Fibroblast of lung (primary cell): Measurements from ENCODE around the gene LSAMP. TPM values are rescaled to one million over a fixed set of nuclear protein-coding genes. Genes with fewer than 3 reads are reported as not detected.

Experiments
- DNase-seq, 2 donors: peaks; one replicate each; pipeline versions ENCODE4 v3.0.0 to v3.0.0-alpha.2; 2010; ENCODE audit warnings: low read depth in 2 of 2
- H2AFZ ChIP-seq: 2 replicates; pipeline ENCODE4 v1.5.1; 2012; ENCODE audit warnings: low read length, control low read depth, inconsistent platforms
- H3K27ac ChIP-seq: 2 replicates; pipeline ENCODE4 v1.5.1; 2011; ENCODE audit warnings: low read length, control low read depth; ENCODE audit not compliant: insufficient read depth
- H3K27me3 ChIP-seq: 2 replicates; pipeline ENCODE4 v1.5.1; 2011; ENCODE audit warnings: mild to moderate bottlenecking, low read length; ENCODE audit not compliant: control insufficient read depth, insufficient read depth
- H3K36me3 ChIP-seq: 2 replicates; pipeline ENCODE4 v1.5.1; 2011; ENCODE audit warnings: low read length; ENCODE audit not compliant: control insufficient read depth, insufficient read depth
- H3K4me1 ChIP-seq: 2 replicates; pipeline ENCODE4 v1.5.1; 2011; ENCODE audit warnings: low read length; ENCODE audit not compliant: control insufficient read depth, insufficient read depth; ENCODE audit errors: extremely low read depth
- H3K4me2 ChIP-seq: 2 replicates; pipeline ENCODE4 v1.5.1; 2011; ENCODE audit warnings: low read length, control low read depth; ENCODE audit not compliant: insufficient read depth; ENCODE audit errors: extremely low read depth
- H3K4me3 ChIP-seq, 4 experiments: fragments of 200-600 bp in 1 of 4; sonication (generic) in 1 of 4; replicated peaks in 1 of 4; 2 replicates each; pipeline ENCODE4 v1.5.1; 2011 to 2016; ENCODE audit warnings: low read length in 4 of 4, low read depth in 3 of 4, mild to moderate bottlenecking in 3 of 4, control low read depth in 2 of 4, inconsistent platforms in 1 of 4, mixed read lengths in 1 of 4; ENCODE audit not compliant: insufficient read depth in 1 of 4; ENCODE audit errors: control extremely low read depth in 1 of 4
- H3K79me2 ChIP-seq: 2 replicates; pipeline ENCODE4 v1.5.1; 2012; ENCODE audit warnings: mild to moderate bottlenecking, low read length, inconsistent platforms; ENCODE audit not compliant: control insufficient read depth, insufficient read depth
- H3K9ac ChIP-seq: 2 replicates; pipeline ENCODE4 v1.5.1; 2011; ENCODE audit warnings: mild to moderate bottlenecking, low read length, control low read depth; ENCODE audit not compliant: insufficient read depth
- H3K9me3 ChIP-seq: 2 replicates; pipeline ENCODE4 v1.5.1; 2012; ENCODE audit warnings: low read depth, low read length; ENCODE audit not compliant: control insufficient read depth, insufficient read depth
- H4K20me1 ChIP-seq: 2 replicates; pipeline ENCODE4 v1.5.1; 2011; ENCODE audit warnings: low read length; ENCODE audit not compliant: control insufficient read depth, insufficient read depth; ENCODE audit errors: extremely low read depth
- EZH2 ChIP-seq: IDR thresholded peaks from 2 replicates; pipeline ENCODE4 v1.5.1; 2012; ENCODE audit warnings: low read length, control low read depth, mild to moderate bottlenecking; ENCODE audit errors: missing control alignments
- polyA plus RNA-seq, 2 donors: library from polyadenylated mRNA; depleted of rRNA in 1 of 2; stranded (reverse) in 1 of 2; unstranded in 1 of 2; fragments of >200 nt; gene quantifications; 2 replicates each; pipeline ENCODE4 v1.2.1, GENCODE V29; 2011 to 2012; ENCODE audit warnings: missing spikeins in 1 of 2
- total RNA-seq: library from RNA; depleted of rRNA; stranded (reverse); fragments of >200 nt; gene quantifications from 2 replicates; pipeline ENCODE4 v1.2.1, GENCODE V29; 2014
- TF ChIP-seq, protein P1 (sequence below), 2 donors: IDR thresholded peaks in 1 of 2; conservative IDR thresholded peaks in 1 of 2; 1 replicate in 1 of 2; 2 replicates in 1 of 2; pipeline ENCODE4 v1.5.1; 2011 to 2012; ENCODE audit warnings: low read length in 2 of 2, control low read depth in 1 of 2, inconsistent platforms in 1 of 2, low read depth in 1 of 2, mild to moderate bottlenecking in 1 of 2

Gene LSAMP
- total and polyA plus RNA-seq, 2 donors (not counting 1 experiment from before 2014, with no cell fraction given) = 4.8 to 5.9 TPM

DNA sequence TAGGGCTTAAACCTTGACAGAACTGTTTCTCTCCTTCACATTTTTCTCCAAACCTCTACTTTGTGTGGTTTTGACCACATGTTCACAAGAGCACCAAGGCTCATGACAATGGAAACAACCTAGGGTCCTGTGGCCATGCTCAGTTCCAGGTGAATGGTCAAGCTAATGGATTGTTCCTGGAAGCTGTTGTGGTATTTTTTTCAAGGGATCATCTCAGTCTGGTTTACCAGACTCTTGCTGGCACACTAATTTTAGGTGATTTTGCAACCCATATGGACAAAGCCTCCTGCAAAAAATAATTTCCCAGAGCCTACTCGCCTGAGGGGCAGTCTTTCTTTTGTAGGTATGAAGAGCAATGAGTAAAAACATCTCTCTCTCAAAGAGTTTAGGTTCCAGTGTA is 67.2 kb downstream of the LSAMP start:
- H3K4me1 ChIP-seq = no peaks in the 10 kb centered on the region
- H3K36me3 ChIP-seq = no peaks in the 10 kb centered on the region
- no peak overlapping the region for H3K4me3 ChIP-seq

DNA sequence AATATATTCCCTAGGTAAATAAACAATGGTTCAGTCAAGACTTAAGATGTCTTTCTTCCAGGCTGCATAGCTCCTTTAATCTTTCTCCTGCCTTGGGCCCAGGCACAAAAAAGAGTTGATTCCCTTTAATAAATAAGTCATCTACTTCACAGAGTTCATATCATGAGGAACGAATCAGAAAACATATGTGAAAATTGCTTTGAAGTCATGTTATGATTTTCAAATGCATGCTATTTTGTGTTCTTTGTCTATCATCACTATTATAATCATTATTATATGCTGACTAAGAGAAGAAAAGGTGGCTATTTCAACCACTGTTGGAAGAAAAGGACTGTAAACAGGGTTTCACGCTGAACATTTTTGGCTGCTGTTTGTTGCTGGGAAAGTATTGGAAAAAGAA is 70.4 kb downstream of the LSAMP start:
- no peak overlapping the region for H2AFZ ChIP-seq
- H3K27me3 ChIP-seq = no peaks in the 10 kb centered on the region
- H3K79me2 ChIP-seq = no peaks in the 10 kb centered on the region
- H3K36me3 ChIP-seq = no peaks in the 10 kb centered on the region
- H3K4me3 ChIP-seq = no peak overlapping the region
- no peak overlapping the region for H3K27ac ChIP-seq
- no peak overlapping the region for H3K9ac ChIP-seq
- no peak overlapping the region for H3K4me2 ChIP-seq
- H4K20me1 ChIP-seq = no peaks in the 10 kb centered on the region
- no peaks in the 10 kb centered on the region for H3K4me1 ChIP-seq
- no peak for DNase-seq
- TF ChIP-seq, protein P1, sequence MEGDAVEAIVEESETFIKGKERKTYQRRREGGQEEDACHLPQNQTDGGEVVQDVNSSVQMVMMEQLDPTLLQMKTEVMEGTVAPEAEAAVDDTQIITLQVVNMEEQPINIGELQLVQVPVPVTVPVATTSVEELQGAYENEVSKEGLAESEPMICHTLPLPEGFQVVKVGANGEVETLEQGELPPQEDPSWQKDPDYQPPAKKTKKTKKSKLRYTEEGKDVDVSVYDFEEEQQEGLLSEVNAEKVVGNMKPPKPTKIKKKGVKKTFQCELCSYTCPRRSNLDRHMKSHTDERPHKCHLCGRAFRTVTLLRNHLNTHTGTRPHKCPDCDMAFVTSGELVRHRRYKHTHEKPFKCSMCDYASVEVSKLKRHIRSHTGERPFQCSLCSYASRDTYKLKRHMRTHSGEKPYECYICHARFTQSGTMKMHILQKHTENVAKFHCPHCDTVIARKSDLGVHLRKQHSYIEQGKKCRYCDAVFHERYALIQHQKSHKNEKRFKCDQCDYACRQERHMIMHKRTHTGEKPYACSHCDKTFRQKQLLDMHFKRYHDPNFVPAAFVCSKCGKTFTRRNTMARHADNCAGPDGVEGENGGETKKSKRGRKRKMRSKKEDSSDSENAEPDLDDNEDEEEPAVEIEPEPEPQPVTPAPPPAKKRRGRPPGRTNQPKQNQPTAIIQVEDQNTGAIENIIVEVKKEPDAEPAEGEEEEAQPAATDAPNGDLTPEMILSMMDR (conservative IDR thresholded peaks at IDR 0.05 in 1 of 2, IDR thresholded peaks at IDR 0.05 in 1 of 2; ENCODE audit: low read depth in 1 of 2, low read length in 2 of 2) = no peak
- TF ChIP-seq EZH2 = no peak
- H3K9me3 ChIP-seq = no peaks in the 10 kb centered on the region

More for the DNA sequence above, 67.2 kb downstream of the LSAMP start:
- H4K20me1 ChIP-seq = no peaks in the 10 kb centered on the region
- no peak overlapping the region for H3K4me2 ChIP-seq
- no peak for DNase-seq
- H2AFZ ChIP-seq = no peak overlapping the region
- H3K27ac ChIP-seq = no peak overlapping the region
- H3K9ac ChIP-seq = no peak overlapping the region
- no peak for TF ChIP-seq EZH2
- TF ChIP-seq, protein P1 (conservative IDR thresholded peaks at IDR 0.05 in 1 of 2, IDR thresholded peaks at IDR 0.05 in 1 of 2; ENCODE audit: low read depth in 1 of 2, low read length in 2 of 2) = no peak
- H3K79me2 ChIP-seq = no peaks in the 10 kb centered on the region
- H3K27me3 ChIP-seq = no peaks in the 10 kb centered on the region
- H3K9me3 ChIP-seq = no peaks in the 10 kb centered on the region

DNA sequence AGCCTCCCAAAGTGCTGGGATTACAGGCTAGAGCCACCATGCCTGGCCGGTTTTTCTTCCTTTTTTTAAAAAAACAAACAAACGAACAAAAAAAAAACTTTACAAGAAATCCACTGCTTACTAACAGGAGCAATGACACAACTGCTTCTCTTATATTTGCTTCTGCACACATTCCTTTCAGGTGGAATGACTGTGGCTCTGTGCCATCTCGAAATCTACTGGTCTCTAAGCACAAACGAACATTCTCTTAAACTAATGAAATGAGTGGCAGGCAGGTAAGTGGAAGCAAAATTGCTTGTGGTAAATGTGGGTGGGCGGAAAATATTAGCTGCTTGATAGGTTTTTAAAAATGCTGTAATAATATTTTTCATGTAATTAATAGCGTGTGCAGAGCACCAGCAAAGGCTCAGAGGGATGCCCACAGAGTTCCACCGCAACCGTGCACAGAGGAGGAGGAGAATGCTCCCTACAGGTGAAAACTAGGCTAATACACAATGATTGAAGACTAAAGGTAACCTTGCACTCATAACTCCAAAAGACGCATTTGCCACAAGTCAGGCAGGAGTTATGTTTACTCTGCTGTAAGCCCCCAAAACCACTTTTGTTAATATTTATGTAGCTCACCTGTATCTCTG is 77.4 kb downstream of the LSAMP start:
- H3K79me2 ChIP-seq = no peaks in the 10 kb centered on the region
- no peak overlapping the region for H2AFZ ChIP-seq
- H3K4me3 ChIP-seq = no peak overlapping the region
- TF ChIP-seq, protein P1 (conservative IDR thresholded peaks at IDR 0.05 in 1 of 2, IDR thresholded peaks at IDR 0.05 in 1 of 2; ENCODE audit: low read depth in 1 of 2, low read length in 2 of 2) = no peak
- TF ChIP-seq EZH2 = no peak
- no peak overlapping the region for H3K4me2 ChIP-seq
- no peaks in the 10 kb centered on the region for H4K20me1 ChIP-seq
- no peaks in the 10 kb centered on the region for H3K9me3 ChIP-seq
- H3K36me3 ChIP-seq = no peaks in the 10 kb centered on the region
- no peaks in the 10 kb centered on the region for H3K4me1 ChIP-seq
- no peaks in the 10 kb centered on the region for H3K27me3 ChIP-seq
- H3K9ac ChIP-seq = no peak overlapping the region
- no peak for DNase-seq
- no peak overlapping the region for H3K27ac ChIP-seq
